Parathyroid adenoma (tissue), 2 donors: ENCODE data around the gene ANAPC2.

ENCODE experiments used
- H2AFZ ChIP-seq: fragments of 300-600 bp; sonication (generic); one replicate; pipeline ENCODE4 v1.7.0; 2017; ENCODE audit warnings: antibody characterized with exemption, mild to moderate bottlenecking
- H3K27ac ChIP-seq: fragments of 300-600 bp; sonication (generic); one replicate; pipeline ENCODE4 v1.7.0; 2017
- H3K27me3 ChIP-seq: fragments of 300-600 bp; sonication (generic); one replicate; pipeline ENCODE4 v1.7.0; 2017; ENCODE audit warnings: low read length; ENCODE audit not compliant: control insufficient read depth, insufficient read depth
- H3K36me3 ChIP-seq: fragments of 300-600 bp; sonication (generic); one replicate; pipeline ENCODE4 v1.7.0; 2017; ENCODE audit warnings: low read length; ENCODE audit not compliant: control insufficient read depth, insufficient read depth
- H3K4me1 ChIP-seq: fragments of 300-600 bp; sonication (generic); one replicate; pipeline ENCODE4 v1.7.0; 2017; ENCODE audit warnings: control low read depth
- H3K4me2 ChIP-seq: fragments of 300-600 bp; sonication (generic); one replicate; pipeline ENCODE4 v1.7.0; 2017; ENCODE audit warnings: low read length
- H3K4me3 ChIP-seq: fragments of 300-600 bp; sonication (generic); one replicate; pipeline ENCODE4 v1.7.0; 2017; ENCODE audit warnings: low read depth, low read length
- H3K79me2 ChIP-seq: fragments of 300-600 bp; sonication (generic); one replicate; pipeline ENCODE4 v1.7.0; 2017; ENCODE audit warnings: control low read depth
- H3K9ac ChIP-seq: fragments of 300-600 bp; sonication (generic); one replicate; pipeline ENCODE4 v1.7.0; 2017; ENCODE audit warnings: mild to moderate bottlenecking
- H3K9me3 ChIP-seq: fragments of 300-600 bp; sonication (generic); one replicate; pipeline ENCODE4 v1.7.0; 2017; ENCODE audit warnings: low read length; ENCODE audit not compliant: control insufficient read depth
- CTCF ChIP-seq: fragments of 300-600 bp; sonication (generic); IDR thresholded peaks from one replicate; pipeline ENCODE4 v1.7.0; 2017; ENCODE audit warnings: antibody characterized with exemption, mild to moderate bottlenecking
- donor health status: primary hyperparathyroidism.

ANAPC2 gene

GRCh38 chr9:137149942-137150616 lies 38.3 kb downstream of the ANAPC2 start:
- H3K36me3 ChIP-seq: no peaks in the 10 kb centered on the region
- no peak for TF ChIP-seq CTCF
- no peaks in the 10 kb centered on the region for H3K79me2 ChIP-seq
- no peak overlapping the region for H3K9ac ChIP-seq
- no peak overlapping the region for H2AFZ ChIP-seq
- H3K4me2 ChIP-seq: no peak overlapping the region
- no peaks in the 10 kb centered on the region for H3K9me3 ChIP-seq
- no peak overlapping the region for H3K27ac ChIP-seq
- H3K27me3 ChIP-seq: no peaks in the 10 kb centered on the region
- H3K4me3 ChIP-seq: no peak overlapping the region
- no peaks in the 10 kb centered on the region for H3K4me1 ChIP-seq

GRCh38 chr9:137149363-137149762 lies 39.0 kb downstream of the ANAPC2 start:
- no peaks in the 10 kb centered on the region for H3K4me1 ChIP-seq
- H2AFZ ChIP-seq: no peak overlapping the region
- no peak for TF ChIP-seq CTCF
- H3K4me2 ChIP-seq: no peak overlapping the region
- H3K9me3 ChIP-seq: no peaks in the 10 kb centered on the region
- no peak overlapping the region for H3K9ac ChIP-seq
- no peak overlapping the region for H3K4me3 ChIP-seq
- no peaks in the 10 kb centered on the region for H3K27me3 ChIP-seq
- H3K36me3 ChIP-seq: no peaks in the 10 kb centered on the region
- H3K79me2 ChIP-seq: no peaks in the 10 kb centered on the region
- H3K27ac ChIP-seq: no peak overlapping the region

- no peaks in the 10 kb centered on the region for H3K79me2 ChIP-seq
- no peak overlapping the region for H3K9ac ChIP-seq
- H3K9me3 ChIP-seq: no peaks in the 10 kb centered on the region
- no peaks in the 10 kb centered on the region for H3K36me3 ChIP-seq
- H2AFZ ChIP-seq: no peak overlapping the region
- no peak overlapping the region for H3K27ac ChIP-seq
- H3K4me2 ChIP-seq: no peak overlapping the region
- H3K27me3 ChIP-seq: no peaks in the 10 kb centered on the region
- no peaks in the 10 kb centered on the region for H3K4me1 ChIP-seq
- no peak for TF ChIP-seq CTCF
- H3K4me3 ChIP-seq: no peak overlapping the region
These were observed 39.7 kb downstream of the ANAPC2 start for GRCh38 chr9:137148661-137149060.

- no peaks in the 10 kb centered on the region for H3K4me1 ChIP-seq
- no peak overlapping the region for H3K4me3 ChIP-seq
- no peaks in the 10 kb centered on the region for H3K36me3 ChIP-seq
- H3K9ac ChIP-seq: no peak overlapping the region
- H3K27ac ChIP-seq: no peak overlapping the region
- no peak overlapping the region for H2AFZ ChIP-seq
- no peaks in the 10 kb centered on the region for H3K27me3 ChIP-seq
- no peaks in the 10 kb centered on the region for H3K79me2 ChIP-seq
- H3K4me2 ChIP-seq: no peak overlapping the region
- no peak for TF ChIP-seq CTCF
- H3K9me3 ChIP-seq: no peaks in the 10 kb centered on the region
These were observed 40.1 kb downstream of the ANAPC2 start for GRCh38 chr9:137148242-137148641.

GRCh38 chr9:137147793-137148160 lies 40.6 kb downstream of the ANAPC2 start:
- Histone ChIP-seq H3K9ac (no peak overlapping the region), H3K4me1 (no peaks in the 10 kb centered on the region), H3K36me3 (no peaks in the 10 kb centered on the region), H3K27me3 (no peaks in the 10 kb centered on the region), H3K9me3 (no peaks in the 10 kb centered on the region), H3K79me2 (no peaks in the 10 kb centered on the region), H3K4me2 (no peak overlapping the region), H2AFZ (no peak overlapping the region), H3K4me3 (no peak overlapping the region), H3K27ac (no peak overlapping the region)
- no peak for TF ChIP-seq CTCF
